Smooth muscle cell of the umbilical artery (primary cell): ENCODE results near the gene C6orf120. TPM values are rescaled to one million over a fixed set of nuclear protein-coding genes. Genes with fewer than 3 reads are reported as not detected.

Experiments used
- total RNA-seq: library from RNA; depleted of rRNA; stranded (reverse); fragments of >200 nt; gene quantifications from 2 replicates; pipeline ENCODE4 v1.2.3, GENCODE V29; 2014

C6orf120 gene
- total RNA-seq: 45.4 and 64.2 TPM in 2 replicates

DNA sequence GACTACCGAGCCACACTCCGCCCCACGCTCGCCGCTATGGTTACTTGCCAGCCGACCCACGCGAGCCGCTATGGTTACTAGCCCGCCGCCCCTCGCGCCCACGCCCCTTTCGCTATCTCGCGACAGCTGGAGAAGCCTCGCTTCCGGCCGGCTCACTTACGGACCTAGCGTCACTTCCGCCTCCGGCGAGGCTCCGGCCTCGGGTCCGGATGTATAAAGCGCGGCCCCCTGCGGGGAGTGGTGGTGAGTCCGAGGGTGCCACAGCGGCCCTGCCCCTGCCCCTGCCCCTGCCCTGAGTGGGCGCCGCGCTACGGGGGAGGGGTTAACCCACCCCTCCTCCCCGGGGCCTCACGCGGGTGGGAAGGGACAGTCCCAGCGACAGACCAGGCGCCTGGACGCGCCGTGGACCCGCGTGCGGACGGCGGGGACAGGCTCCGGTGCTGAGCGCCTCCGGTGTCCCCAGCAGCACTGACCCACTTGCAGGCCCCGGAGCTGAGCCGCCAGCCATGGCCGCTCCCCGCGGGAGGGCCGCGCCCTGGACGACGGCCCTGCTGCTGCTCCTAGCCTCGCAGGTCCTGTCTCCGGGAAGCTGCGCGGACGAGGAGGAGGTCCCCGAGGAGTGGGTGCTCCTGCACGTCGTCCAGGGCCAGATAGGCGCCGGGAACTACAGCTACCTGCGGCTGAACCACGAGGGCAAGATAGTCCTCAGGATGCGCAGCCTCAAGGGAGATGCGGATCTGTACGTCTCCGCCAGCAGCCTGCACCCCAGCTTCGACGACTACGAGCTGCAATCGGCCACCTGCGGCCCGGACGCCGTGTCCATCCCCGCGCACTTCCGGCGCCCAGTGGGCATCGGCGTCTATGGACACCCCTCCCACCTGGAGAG is at the start of gene C6orf120, which contains the start of gene WDR27:
C6orf120 (plus strand) TSS at position 173 of the 886 bp plus-strand sequence; CDS start at position 507, 334 bp downstream.
WDR27 (minus strand) TSS at position 76 of the 886 bp plus-strand sequence. CDS start 13,024 bp downstream, outside the sequence.

GRCh38 chr6:169724494-169725124 is 22.7 kb downstream of the C6orf120 start, which contains the start of gene PHF10:
Gene PHF10 (minus strand): TSS chr6:169724500. CDS start chr6:169723931, 569 bp downstream.

GRCh38 chr6:169751242-169752073 is 49.5 kb downstream of the C6orf120 start, which contains the start of the genes DYNLT2 and ERMARD:
Gene DYNLT2 (minus strand): TSS chr6:169751572. CDS start chr6:169751458, 114 bp downstream.
Gene ERMARD (plus strand): TSS chr6:169751622. CDS start chr6:169751658, 36 bp downstream.

Other genes with a start within 250 kb of the C6orf120 start
- 19.0 and 28.0 TPM in 2 replicates for gene WDR27, start 97 bp upstream of the C6orf120 start, total RNA-seq
- gene PHF10, start 22.4 kb downstream of the C6orf120 start, total RNA-seq: 27.9 and 28.6 TPM in 2 replicates
- gene DYNLT2, start 49.4 kb downstream of the C6orf120 start, total RNA-seq: 0.83 and 1.2 TPM in 2 replicates
- 17.2 and 17.8 TPM in 2 replicates for gene ERMARD, start 49.5 kb downstream of the C6orf120 start, total RNA-seq